HUDEP-2 (cell line): ENCODE results near the gene WDR35.

Source experiments
- DNase-seq, 76 experiments: peaks; one replicate each; lab custom pipeline; 2025; ENCODE audit not compliant: unreplicated experiment in 76 of 76; lab: John Stamatoyannopoulos, UW

The WDR35 gene

DNA sequence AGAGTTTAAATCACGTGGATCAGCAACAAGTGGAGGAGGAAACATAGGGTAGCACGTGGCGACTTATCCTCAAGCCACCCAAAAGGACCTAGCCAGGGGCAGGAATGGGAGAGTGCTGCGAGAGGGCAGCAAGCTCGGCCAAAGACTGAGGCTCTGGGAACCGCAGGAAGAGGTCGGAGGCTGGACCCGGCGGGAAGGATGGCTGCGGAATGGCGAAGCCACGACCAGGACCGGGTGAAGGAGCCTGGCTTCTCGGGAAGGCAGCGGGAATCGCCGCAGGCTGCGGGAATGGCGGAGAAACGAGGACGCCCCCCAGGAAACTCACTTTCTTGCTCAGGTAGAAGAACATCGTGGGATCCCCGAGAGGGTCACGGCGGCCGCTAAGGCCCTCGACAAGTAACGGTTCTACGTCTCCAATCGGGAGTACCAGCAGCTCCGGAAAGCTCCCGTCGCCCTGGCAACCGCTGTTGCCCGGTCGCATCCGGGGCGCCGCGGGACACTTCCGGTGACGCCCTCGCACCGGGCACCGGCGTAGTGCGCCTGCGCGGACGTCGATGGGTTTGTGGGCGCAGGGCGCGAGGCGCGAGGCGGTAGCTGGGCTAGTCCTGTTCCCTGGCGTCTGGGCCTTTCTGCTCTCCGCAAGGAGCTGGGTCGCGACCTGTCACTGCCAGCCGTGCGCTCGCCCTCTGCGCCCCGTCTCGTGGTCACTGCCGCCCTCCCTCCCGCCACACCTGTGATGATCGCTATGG, at the start of gene WDR35:
Gene WDR35 (minus strand): TSS at position 439 of the 749 bp plus-strand sequence. CDS start 90 bp downstream, at position 349.
- DNase-seq, result peak; percentile 8 to 94 (median 85)

DNA sequence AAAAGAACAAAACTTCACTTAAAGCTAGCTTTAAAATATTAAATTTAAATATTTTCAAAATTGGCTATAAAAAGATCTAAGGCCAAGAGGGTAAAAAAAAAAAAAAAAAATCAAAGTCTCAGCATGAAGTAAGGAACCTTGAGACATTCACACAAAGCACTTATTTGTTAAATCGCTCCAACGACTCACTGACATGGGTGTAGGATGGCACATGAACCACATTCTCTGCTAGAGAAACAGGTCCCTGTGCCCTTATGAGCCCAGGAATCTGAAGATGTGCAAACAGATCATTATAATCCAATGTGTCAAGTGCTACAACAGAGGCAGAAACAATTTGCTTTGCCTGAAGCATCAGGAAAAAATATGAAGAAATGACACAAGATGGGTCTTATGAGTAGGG, 47.8 kb upstream of the WDR35 start:
- no peak for DNase-seq

DNA sequence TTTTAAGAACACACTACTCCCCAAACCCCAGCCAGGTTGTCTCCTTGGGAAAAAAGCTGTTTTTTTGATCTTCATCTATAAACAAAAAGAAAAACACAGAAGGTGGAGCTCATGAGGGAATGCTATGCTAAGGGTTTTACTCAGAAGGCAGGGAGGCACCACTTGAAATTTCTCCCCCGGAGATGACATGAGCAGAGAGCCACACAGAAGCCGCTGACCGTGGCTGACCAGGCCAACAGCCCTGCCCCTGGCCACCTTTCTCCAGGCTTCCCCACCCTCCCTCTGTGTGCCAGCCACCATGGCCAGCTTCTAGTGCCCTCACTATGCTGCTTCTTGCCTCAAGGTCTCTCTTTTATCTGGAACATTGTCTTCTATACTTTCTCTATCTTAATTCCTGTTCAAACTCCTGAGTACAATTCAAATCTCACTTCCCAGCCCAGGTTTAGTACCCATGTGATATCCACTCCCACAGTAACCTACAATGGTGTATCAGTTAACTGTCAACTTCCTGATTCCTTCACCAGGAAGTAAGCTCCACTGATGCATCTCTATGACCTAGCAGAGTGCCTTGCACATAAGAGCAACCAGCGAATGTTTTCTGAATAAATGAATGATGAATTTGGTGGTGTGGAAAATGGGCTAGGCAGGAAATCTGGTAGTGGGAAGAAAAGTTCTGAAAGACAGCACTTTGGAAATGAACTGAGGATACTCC, 46.2 kb upstream of the WDR35 start:
- no peak for DNase-seq

DNA sequence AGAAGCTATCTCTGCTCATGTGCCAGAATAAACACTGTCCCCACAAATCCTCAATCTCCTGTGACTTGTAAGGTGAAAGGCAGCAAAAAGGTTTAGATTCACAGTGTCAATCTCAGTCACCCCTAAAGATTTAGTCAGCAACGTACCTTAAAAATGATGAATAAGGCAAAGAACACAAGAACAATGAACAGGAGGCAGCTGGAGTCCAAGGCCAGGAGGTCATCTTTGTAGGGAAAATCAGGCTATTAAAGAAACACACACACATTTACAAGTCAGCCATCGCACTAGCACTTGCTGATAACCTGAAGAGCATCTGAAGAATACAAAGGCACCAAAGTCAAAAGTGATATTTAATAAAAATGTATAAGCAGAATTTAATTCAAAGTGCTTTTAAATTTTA, 44.9 kb upstream of the WDR35 start:
- no peak for DNase-seq

DNA sequence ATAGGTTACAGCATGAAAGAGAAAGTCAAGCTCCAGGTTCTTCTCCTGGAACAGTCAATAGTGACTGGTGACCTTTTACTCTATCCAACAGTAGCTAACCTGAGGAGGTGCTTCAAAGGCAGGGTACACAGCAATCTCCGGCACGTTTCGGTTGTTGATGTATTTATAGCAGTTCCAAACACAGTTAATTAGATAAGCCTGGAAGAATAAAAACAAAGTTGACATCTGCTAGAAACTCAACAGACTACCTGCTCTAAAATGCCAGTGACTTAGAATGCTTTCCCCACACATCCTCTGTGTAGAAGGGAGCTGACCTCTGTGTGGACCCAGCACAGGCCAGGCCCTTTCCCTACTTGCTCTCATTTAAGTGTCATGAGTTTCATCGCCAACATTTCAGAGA, 44.3 kb upstream of the WDR35 start:
- DNase-seq, result no peak

DNA sequence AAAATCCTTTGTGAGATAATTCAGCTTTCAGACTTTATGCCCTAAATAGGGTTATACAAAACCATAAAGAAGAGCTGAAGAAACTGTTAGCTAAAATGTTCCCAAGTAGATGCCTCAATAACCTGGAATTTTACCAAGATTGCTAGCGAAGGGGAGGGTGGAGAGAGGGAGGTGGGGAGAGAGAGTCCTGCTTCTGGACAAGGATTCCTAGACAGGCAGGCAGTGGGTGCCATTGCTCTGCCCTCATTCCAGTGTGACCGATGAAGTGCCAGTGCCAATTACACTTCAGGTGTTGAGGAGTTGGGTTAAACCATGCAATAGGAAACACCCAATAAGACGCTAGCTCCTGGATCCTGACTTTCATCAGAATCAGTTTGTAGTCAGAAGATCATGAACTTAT, 43.4 kb upstream of the WDR35 start:
- no peak for DNase-seq

DNA sequence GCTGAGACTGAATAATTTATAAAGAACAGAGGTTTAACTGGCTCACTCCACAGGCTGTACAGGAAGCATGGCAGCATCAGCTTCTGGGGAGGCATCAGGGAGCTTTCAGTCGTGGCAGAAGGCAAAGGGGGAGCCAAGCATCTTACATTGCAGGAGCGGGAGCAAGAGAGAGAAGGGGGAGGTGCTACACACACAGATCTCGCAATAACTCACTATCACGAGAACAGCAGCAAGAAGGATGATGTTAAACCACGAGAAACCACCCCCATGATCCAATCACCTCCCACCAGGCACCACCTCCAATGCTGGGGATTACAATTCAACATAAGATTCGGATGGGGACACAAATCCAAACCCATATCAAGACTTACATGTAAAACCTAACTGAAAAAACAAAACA, 40.3 kb upstream of the WDR35 start:
- no peak for DNase-seq

DNA sequence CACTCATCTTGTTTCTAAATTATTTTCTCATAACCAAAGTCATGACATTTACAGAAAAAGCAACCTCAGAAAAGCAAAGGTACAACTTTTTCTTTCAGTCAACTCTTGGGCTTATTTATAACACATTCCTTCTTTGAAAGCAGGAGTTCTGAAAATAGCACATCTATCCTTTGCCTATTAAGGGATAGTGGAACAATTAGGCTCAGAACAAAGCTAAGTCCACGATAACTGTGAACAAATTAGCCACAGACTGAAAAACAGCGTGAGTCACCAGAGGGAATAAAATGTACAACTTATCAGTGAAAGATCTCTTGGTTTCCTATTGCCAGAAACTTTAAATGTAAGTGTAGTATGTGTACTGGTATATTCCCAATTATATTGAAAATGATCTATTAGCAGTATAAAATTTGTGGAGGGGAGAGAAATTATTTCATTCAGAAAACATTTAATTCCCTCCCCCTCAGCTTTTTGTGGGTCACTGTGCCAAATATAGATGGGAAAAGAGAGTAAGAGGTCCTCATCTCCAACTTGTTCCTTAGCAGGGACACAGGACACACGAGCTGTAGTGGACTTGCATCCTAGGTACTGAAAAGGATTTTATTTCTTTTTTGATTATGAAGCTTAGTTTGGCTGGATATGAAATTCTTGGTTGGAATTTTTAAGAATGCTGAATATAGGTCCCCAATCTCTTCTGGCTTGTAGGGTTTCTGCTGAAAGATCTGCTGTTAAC, 38.0 kb upstream of the WDR35 start:
- no peak for DNase-seq

DNA sequence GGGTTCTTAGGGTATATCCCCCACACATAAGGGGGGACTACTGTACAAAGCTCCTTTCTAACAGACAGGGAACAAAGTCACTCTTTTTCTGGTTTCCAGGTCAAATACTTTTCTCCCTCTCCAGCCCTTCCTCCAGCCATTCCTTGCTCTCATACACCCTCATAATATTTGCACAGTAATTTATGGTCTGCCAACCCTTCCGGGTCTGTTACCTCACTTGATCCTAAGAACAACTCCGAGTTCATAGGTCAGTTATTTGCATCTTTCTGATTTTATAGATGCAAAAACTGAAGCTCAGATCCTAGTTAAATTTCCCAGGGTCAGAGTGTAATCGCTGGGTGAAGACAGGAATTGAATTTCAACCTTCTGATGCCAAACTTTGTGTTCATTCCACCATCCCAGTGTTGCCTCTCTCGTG, 37.4 kb upstream of the WDR35 start:
- DNase-seq, result no peak

DNA sequence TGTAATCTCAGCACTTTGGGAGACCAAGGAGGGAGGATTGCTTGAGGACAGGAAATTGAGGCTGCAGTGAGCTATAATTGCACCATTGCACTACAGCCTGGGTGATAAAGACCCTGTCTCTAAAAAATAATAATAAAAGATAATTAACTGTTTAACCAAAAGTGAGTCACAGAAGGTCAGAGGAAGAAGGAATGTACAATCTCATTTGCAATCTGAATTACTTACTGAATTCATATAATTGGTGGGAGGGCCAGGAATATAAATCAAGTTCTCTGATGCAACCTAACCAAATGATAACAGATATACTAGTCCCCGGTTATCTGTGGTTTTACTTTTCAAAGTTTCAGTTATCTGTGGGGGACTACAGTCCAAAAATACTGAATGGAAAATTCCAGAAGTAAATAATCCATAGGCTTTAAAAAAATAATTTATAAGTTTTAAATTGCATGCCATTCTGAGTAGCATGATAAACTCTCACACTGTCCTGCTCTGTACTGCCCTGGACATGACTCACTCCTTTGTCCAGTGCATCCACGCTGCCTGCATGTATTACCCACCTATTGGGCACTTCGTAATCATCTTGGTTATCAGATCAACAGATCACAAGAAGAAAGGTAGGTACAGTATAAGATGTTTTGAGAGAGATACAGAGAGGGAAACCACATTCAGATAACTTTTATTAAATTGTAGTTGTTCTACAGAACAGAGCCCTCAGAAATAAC, 35.3 kb upstream of the WDR35 start:
- no peak for DNase-seq

DNA sequence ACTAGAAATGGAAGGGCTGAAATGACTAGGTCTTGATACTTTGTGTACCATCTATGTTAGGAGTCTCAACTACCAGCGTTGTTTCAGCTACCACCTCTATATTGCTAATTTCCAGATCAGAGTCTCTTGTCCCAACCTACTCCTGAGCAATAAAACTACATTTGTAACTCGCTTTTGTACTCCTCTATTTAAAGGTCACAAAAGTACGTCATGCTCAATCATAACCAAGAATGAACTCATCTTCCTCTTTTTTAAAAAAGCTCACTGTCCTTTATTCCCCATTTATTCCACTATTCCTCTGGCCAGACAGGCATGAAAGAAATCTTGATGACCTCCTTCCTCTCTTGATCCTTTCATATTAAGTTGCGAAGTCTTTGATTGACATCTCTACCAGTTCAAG, 33.8 kb upstream of the WDR35 start:
- DNase-seq, result no peak

DNA sequence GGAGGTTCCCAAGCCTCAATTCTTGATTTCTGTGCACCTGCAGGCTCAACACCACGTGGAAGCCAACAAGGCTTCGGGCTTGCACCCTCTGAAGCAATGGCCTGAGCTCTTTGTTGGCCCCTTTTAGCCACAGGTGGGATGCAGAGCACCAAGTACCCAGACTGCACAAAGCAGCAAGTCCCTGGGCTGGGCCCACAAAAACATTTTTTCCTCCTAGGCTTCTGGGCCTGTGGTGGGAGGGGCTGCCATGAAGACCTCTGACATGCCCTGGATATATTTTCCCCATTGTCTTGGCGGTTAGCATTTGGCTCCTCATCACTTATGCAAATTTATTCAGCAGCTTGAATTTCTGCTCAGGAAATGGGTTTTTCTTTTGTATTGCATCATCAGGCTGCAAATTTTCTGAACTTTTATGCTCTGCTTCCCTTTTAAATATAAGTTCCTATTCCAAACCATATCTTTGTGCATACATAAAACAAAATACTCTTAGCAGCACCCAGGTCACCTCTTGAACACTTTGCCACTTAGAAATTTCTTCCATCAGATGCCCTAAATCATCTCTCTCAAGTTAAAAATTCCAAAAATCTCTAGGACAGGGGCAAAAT, 31.6 kb upstream of the WDR35 start:
- no peak for DNase-seq

DNA sequence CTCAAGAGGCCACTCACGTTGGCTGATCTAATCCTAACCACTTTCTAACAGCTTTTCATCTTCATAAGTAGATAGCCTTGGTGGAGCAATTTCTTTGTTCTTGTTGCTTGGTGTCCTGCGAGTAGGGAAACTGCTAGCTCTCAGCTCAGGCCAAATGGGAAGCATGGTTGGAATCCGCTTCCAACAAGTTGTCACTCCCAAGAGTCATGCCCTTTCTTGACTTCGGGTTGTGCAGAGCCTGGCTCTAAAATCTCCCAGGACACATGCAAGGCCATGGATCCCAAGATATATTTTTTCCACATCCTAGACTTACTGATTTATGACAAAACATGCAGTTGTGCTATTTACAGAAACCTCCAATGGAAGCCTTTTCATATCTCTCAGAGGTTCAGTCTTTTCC, 29.8 kb upstream of the WDR35 start:
- DNase-seq, result no peak

DNA sequence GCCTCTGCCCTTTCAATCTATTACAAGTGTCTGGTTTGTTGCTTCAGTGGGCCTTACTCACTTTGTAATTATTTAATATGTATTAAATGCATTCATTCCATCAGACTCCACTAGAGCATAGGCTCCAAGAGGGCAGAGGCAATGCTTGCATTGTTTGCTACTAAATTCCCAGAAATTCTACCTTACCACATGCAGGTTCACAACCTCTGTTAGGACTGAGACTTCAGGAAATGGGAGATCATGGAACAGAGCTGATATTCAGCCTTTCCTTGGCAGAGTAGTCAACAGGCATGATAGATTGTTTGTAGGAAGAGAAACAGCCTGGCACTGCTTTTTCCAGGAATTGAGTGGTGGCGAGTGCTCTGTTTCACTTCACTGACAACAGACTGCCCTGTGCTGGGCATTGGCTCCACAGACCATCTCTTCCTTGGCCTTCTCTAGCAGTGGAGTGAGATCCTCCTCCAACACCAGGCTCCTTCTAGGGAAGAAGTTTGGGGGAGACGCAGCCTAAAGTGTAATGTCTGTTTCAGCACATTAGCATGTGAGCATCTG, 28.8 kb upstream of the WDR35 start:
- DNase-seq, result no peak

DNA sequence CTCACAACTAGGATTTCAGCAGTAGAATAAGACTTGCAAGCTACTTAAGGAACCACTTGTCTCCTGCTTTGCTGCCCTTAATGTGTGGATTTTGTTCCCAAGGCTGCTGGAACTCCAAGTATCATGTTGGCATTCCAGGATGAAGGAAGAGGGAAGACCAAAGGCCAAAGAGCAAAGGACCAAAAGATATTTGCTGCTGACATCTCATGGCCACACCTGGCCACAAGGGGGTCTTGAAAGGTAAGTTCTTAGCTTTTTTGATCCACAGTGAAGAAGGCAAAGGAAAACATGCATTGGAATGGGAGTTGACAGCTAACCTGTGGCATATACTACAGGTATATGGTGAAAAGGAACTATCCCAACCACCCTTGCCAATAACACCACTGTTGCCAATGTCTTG, 26.4 kb upstream of the WDR35 start:
- no peak for DNase-seq

DNA sequence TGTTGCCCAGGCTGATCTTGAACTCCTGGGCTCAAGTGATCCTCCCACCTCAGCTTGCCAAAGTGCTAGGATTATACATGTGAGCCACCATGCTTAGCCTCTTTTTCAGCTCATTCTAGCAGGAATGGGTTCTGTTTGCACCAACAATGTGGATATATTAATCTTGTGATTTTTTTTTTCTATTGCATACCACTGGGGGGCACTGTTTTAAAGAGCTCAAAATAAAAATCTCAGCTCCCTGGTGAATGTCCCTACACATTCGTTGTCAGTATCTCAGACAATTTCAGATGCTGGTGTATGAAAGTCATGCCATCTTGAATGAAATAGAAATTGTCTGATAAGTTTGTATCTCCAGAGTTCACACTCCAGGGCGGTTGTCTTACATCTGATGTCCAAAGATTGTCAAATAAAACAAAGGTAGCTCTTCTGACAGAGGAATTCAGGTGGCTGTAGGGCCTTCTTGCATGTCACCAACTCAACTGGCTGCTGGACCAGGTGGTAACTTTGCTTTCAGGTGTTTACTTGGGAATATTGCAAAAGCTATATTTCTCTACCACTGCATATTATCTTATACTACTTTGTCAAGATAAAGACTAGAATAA, 25.7 kb upstream of the WDR35 start:
- DNase-seq, result peak in 23 of 76 experiments; percentile 3 to 60 (median 26)

DNA sequence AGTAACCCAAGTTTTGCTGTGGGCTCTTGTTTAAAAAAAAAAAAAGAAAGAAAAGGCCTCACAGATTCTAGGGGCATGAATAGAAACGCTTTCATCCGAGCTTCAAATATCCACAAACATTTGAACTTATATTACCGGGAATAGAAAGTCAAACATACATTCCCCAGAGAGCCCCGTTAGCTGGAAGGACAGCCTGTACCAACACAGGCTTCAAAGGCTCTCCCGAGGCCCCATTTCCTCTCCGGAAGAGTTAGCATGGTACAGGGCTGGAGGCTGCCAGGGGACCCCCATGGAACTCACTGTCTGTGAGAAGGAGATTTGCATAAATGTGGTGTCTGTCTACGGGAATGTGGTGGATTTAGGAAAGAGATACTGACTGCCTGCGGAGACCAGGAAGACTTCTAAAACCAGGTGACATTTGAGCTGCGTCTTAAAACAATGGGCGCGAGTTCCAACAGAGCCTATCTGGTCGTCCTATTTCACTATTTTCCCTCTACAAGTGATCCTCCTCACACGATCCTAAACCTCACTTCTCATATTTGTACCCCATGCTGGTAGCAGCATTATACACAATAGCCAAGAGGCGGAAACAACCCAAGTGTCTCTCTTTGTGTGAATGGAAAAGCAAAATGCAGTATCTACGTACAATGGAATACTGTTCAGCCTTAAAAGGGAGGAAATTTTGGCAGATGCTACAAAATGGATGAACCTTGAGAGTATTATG, 23.4 kb upstream of the WDR35 start:
- no peak for DNase-seq

DNA sequence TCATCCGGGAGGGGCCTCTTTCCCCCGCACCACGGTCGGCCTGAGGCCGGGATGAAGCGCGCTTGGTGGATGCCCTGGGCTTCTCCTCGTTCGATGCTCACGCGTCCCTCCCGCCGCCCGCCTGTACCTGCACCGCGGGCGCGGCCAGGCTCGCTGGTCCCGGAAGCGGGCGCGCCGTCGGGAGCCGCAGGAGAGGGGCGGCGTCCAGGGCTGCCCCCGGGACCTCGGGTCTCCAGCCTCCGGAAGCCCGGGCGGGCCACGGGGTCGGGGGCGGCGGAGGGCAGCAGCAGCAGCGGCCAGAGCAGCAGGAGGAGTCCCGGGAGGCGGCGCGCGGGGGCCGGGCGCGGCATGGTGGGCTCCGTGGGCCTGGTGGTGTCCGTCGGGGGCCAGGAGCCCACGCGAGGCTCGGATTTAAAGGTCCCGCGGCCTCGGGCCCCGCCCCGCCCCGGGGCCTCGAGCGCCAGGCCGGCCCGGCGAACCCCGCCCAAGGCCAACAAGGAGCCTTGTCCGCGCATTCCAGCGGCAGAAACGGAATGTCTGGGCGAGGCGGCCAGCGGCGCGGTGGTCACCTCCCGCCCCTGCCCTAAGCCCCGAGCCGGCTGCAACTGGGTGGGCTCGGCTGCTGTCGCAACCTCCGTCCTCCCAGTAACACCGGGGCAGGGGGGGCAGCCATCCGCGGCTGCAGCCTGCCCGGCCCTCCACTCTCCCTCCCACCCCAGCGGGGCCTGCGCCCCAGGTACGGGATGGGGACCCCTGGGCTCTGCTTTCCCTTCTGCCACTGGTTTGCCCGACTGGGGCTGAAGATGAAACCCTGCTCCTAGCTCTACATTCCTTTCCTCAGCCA, 22.6 kb upstream of the WDR35 start, which contains the start of gene MATN3:
Gene MATN3 (minus strand): TSS at position 387 of the 844 bp plus-strand sequence. CDS start 37 bp downstream, at position 350.
- DNase-seq, result peak in 1 of 76 experiments; percentile 6
